ENCODE measurements around the gene RC3H1.

GRCh38 chr1:173925306-173926242 is 96.6 kb downstream of the RC3H1 start:
- TF ChIP-seq CTCF (IDR thresholded peaks at IDR 0.05; ENCODE audit: insufficient read depth, low read length) (no peak), POLR2AphosphoS5 (IDR thresholded peaks at IDR 0.05; ENCODE audit: low read depth) (no peak), GABPA (IDR thresholded peaks at IDR 0.05; ENCODE audit: low read depth) (no peak)
- TF ChIP-seq, protein P1, sequence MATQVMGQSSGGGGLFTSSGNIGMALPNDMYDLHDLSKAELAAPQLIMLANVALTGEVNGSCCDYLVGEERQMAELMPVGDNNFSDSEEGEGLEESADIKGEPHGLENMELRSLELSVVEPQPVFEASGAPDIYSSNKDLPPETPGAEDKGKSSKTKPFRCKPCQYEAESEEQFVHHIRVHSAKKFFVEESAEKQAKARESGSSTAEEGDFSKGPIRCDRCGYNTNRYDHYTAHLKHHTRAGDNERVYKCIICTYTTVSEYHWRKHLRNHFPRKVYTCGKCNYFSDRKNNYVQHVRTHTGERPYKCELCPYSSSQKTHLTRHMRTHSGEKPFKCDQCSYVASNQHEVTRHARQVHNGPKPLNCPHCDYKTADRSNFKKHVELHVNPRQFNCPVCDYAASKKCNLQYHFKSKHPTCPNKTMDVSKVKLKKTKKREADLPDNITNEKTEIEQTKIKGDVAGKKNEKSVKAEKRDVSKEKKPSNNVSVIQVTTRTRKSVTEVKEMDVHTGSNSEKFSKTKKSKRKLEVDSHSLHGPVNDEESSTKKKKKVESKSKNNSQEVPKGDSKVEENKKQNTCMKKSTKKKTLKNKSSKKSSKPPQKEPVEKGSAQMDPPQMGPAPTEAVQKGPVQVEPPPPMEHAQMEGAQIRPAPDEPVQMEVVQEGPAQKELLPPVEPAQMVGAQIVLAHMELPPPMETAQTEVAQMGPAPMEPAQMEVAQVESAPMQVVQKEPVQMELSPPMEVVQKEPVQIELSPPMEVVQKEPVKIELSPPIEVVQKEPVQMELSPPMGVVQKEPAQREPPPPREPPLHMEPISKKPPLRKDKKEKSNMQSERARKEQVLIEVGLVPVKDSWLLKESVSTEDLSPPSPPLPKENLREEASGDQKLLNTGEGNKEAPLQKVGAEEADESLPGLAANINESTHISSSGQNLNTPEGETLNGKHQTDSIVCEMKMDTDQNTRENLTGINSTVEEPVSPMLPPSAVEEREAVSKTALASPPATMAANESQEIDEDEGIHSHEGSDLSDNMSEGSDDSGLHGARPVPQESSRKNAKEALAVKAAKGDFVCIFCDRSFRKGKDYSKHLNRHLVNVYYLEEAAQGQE (IDR thresholded peaks at IDR 0.05; ENCODE audit: insufficient replicate concordance, low read depth) = no peak
